K562 (cell line): ENCODE data around the gene ZNF652. TPM values are rescaled to one million over a fixed set of nuclear protein-coding genes. Genes with fewer than 3 reads are reported as not detected.

Experiments
- C11orf30 ChIP-seq: fragments of 450-650 bp; IDR thresholded peaks from 2 replicates; pipeline ENCODE4 v1.6.1; 2016; ENCODE audit warnings: low read depth, mild to moderate bottlenecking
- CREB3L1 ChIP-seq: fragments of 450-650 bp; IDR thresholded peaks from 2 replicates; pipeline ENCODE4 v1.6.1; 2014; ENCODE audit warnings: low read depth, mild to moderate bottlenecking, moderate library complexity, borderline replicate concordance
- CTBP1 ChIP-seq: fragments of 450-650 bp; IDR thresholded peaks from 2 replicates; pipeline ENCODE4 v1.6.1; 2016; ENCODE audit warnings: borderline replicate concordance
- DACH1 ChIP-seq: fragments of 450-650 bp; IDR thresholded peaks from 2 replicates; pipeline ENCODE4 v1.6.1; 2018; ENCODE audit not compliant: partially characterized antibody
- ESRRA ChIP-seq: fragments of 450-650 bp; IDR thresholded peaks from 2 replicates; pipeline ENCODE4 v1.6.1; 2014; ENCODE audit warnings: low read depth, mild to moderate bottlenecking, moderate library complexity, borderline replicate concordance
- FOSL1 ChIP-seq: fragments of 200-800 bp; sonication (Bioruptor generic); conservative IDR thresholded peaks from 2 replicates; pipeline ENCODE4 v1.6.1; 2016; ENCODE audit warnings: missing genetic modification characterization, missing compliant biosample characterization
- GATA2 ChIP-seq: sonication (generic); formaldehyde crosslinking; IDR thresholded peaks from 2 replicates; pipeline ENCODE4 v1.4.0; 2020; ENCODE audit warnings: mild to moderate bottlenecking, missing genetic modification reagents
- HDAC1 ChIP-seq, 2 experiments: fragments of 450-650 bp; IDR thresholded peaks; 2 replicates each; pipeline ENCODE4 v1.6.1; 2016 to 2017; ENCODE audit warnings: inconsistent platforms in 1 of 2, mild to moderate bottlenecking in 1 of 2, moderate library complexity in 1 of 2
- HMBOX1 ChIP-seq: sonication (generic); IDR thresholded peaks from 2 replicates; pipeline ENCODE4 v1.6.1; 2016
- KLF10 ChIP-seq: fragments of 250-450 bp; sonication (Bioruptor Pico); IDR thresholded peaks from 2 replicates; pipeline ENCODE4 v1.6.1; 2021; ENCODE audit warnings: matching md5 sums
- KLF6 ChIP-seq: fragments of 250-450 bp; sonication (Bioruptor Pico); IDR thresholded peaks from 2 replicates; pipeline ENCODE4 v1.4.0; 2020; ENCODE audit warnings: mild to moderate bottlenecking, moderate library complexity, borderline replicate concordance
- MAFG ChIP-seq: fragments of 450-650 bp; conservative IDR thresholded peaks from 2 replicates; pipeline ENCODE4 v1.6.1; 2016; ENCODE audit warnings: missing genetic modification characterization, missing compliant biosample characterization
- MLLT1 ChIP-seq, 2 experiments: fragments of 450-650 bp; IDR thresholded peaks; 2 replicates each; pipeline ENCODE4 v1.6.1; 2016
- RCOR1 ChIP-seq, 2 experiments: IDR thresholded peaks; 2 replicates each; pipeline ENCODE4 v1.6.1; 2012; ENCODE audit warnings: low read depth in 2 of 2, low read length in 2 of 2, borderline replicate concordance in 1 of 2, improper control_type of control experiment in 1 of 2
- SAP30 ChIP-seq: fragments of 200-600 bp; sonication (generic); IDR thresholded peaks from 2 replicates; pipeline ENCODE4 v1.6.1; 2012; ENCODE audit warnings: borderline replicate concordance, low read depth, mild to moderate bottlenecking, moderate library complexity, low read length, control low read depth, inconsistent platforms; ENCODE audit not compliant: insufficient read depth, poor library complexity, severe bottlenecking
- SUPT5H ChIP-seq: fragments of 450-650 bp; IDR thresholded peaks from 2 replicates; pipeline ENCODE4 v1.6.1; 2016
- ZBTB1 ChIP-seq: sonication (generic); formaldehyde crosslinking; IDR thresholded peaks from 2 replicates; pipeline ENCODE4 v1.8.1; 2023; ENCODE audit warnings: missing genetic modification reagents, low read depth, mild to moderate bottlenecking, borderline replicate concordance
- ZFP30 ChIP-seq: fragments of 250-450 bp; sonication (Bioruptor Pico); IDR thresholded peaks from 2 replicates; pipeline ENCODE4 v1.8.0; 2022; ENCODE audit warnings: moderate library complexity, mild to moderate bottlenecking, inconsistent platforms, borderline replicate concordance
- ZNF280A ChIP-seq: fragments of 450-650 bp; IDR thresholded peaks from 2 replicates; pipeline ENCODE4 v1.6.1; 2018; ENCODE audit warnings: mild to moderate bottlenecking, low read depth; ENCODE audit not compliant: partially characterized antibody
- ZNF395 ChIP-seq: fragments of 200-800 bp; sonication (Bioruptor generic); IDR thresholded peaks from 2 replicates; pipeline ENCODE4 v1.6.1; 2017; ENCODE audit warnings: missing genetic modification characterization, missing compliant biosample characterization
- polyA plus RNA-seq, 8 experiments: library from polyadenylated mRNA; depleted of rRNA in 4 of 8; stranded (reverse) in 5 of 8; unstranded in 3 of 8; fragments of >200 nt; fragmentation: Nextera tagmentation in 2 of 8; fragmentation: Illumina TruSeq in 1 of 8; extraction: Ambion mirVana in 2 of 8; extraction: Trizol in 1 of 8; gene quantifications; 2 replicates each; pipeline versions ENCODE4 v1.2.1 to v1.2.3, GENCODE V29; 2011 to 2014; ENCODE audit warnings: inconsistent platforms in 1 of 8, missing spikeins in 1 of 8
- total RNA-seq, 7 experiments: library from RNA; depleted of rRNA in 6 of 7; stranded (reverse); fragments of >200 nt in 6 of 7; fragmentation: Illumina TruSeq in 2 of 7; extraction: Trizol in 2 of 7; gene quantifications; 2 replicates each; pipeline versions ENCODE4 v1.2.1 to v1.2.3, GENCODE V29; 2011 to 2021; ENCODE audit warnings: low replicate concordance in 1 of 7

The ZNF652 gene
- total and polyA plus RNA-seq, 9 of the 15 experiments (the other 6 are each of a cell fraction or from before 2014, with no cell fraction given) = 5.1 to 15.5 (median 7.8) TPM

GRCh38 chr17:49361129-49361901 is 735 bp downstream of the ZNF652 start (continued):
- peak; percentile 51 for TF ChIP-seq CTBP1
- TF ChIP-seq ZFP30 (CRISPR knock-in tag) = no peak
- 0 out of 2 replicates have a peak, but pooled peaks have one; percentile 11 for TF ChIP-seq HMBOX1
- no peak for TF ChIP-seq CREB3L1
- no peak for TF ChIP-seq KLF6 (CRISPR knock-in tag)
- no peak for TF ChIP-seq KLF10 (CRISPR knock-in tag)
- TF ChIP-seq SUPT5H = no peak
- TF ChIP-seq SAP30 = peak; percentile 31
- TF ChIP-seq MLLT1 (IDR thresholded peaks at IDR 0.05) = peak in 1 of 2 experiments; percentile 81; a peak in 2 of 4 replicates
- TF ChIP-seq ESRRA = peak; percentile 80; the same call in 1 of the 2 replicates
- no peak for TF ChIP-seq C11orf30
- TF ChIP-seq ZBTB1 (CRISPR knock-in tag) = peak; percentile 71; the same call in 1 of the 2 replicates
- no peak for TF ChIP-seq MAFG
- TF ChIP-seq HDAC1 (IDR thresholded peaks at IDR 0.05) = peak in 1 of 2 experiments; percentile 57; a peak in 2 of 4 replicates
- TF ChIP-seq RCOR1 (IDR thresholded peaks at IDR 0.05; ENCODE audit: borderline replicate concordance in 1 of 2, low read depth in 2 of 2, low read length in 2 of 2) = peak in 1 of 2 experiments; percentile 54; a peak in 1 of 4 replicates
- peak; percentile 48; the same call in 1 of the 2 replicates for TF ChIP-seq ZNF395 (CRISPR knock-in tag)
- 0 out of 2 replicates have a peak, but pooled peaks have one; percentile 12 for TF ChIP-seq FOSL1 (tag)
- peak; percentile 34 for TF ChIP-seq DACH1
- no peak for TF ChIP-seq GATA2 (CRISPR knock-in tag)
- no peak for TF ChIP-seq ZNF280A
